HepG2 (cell line): ENCODE measurements around the gene KCNQ2. TPM values are rescaled to one million over a fixed set of nuclear protein-coding genes. Genes with fewer than 3 reads are reported as not detected.

Source experiments
- ATAC-seq: fragments of 200-7000 bp; cut with Tn5 transposase; 3 replicates; pipeline ENCODE4 v1.9.1; 2020; ENCODE audit warnings: mild to moderate bottlenecking, moderate library complexity
- BruUV-seq: library from RNA; stranded (reverse); fragments of 400-500 nt; replicated peaks from 2 replicates; lab custom pipeline; 2021; lab: Mats Ljungman, UMichigan
- CTCF ChIA-PET: fragments of 300-600 bp; formaldehyde crosslinking; extraction: SDS; loops from one replicate; lab custom pipeline; 2021; ENCODE audit warnings: low total read pairs, inconsistent platforms, low intra/inter-chr PET ratio; lab: Yijun Ruan, JAX
- POLR2A ChIA-PET: fragments of 350-600 bp; sonication (Branson Sonifier 250); formaldehyde crosslinking; loops from one replicate; lab custom pipeline; 2020; ENCODE audit warnings: antibody characterized with exemption, inconsistent platforms; lab: Yijun Ruan, JAX
- DNase-seq: peaks from one replicate; pipeline ENCODE4 v3.0.0-alpha.2; 2015; ENCODE audit warnings: low spot score
- FAIRE-seq: peaks from 3 replicates; lab custom pipeline; 2011; peaks lifted over from hg19 to GRCh38; lab: Jason Lieb, UNC
- H2AFZ ChIP-seq: one replicate; pipeline ENCODE4 v1.6.1; 2011; ENCODE audit warnings: low read length, inconsistent platforms
- H3K27ac ChIP-seq: fragments of 300-600 bp; 3 replicates; pipeline ENCODE4 v1.8.0; 2011; ENCODE audit warnings: mixed run types, mild to moderate bottlenecking, mixed read lengths, low read length, inconsistent platforms; ENCODE audit not compliant: insufficient read depth; ENCODE audit errors: extremely low read length
- H3K27me3 ChIP-seq, 2 experiments: fragments of 200-600 bp in 1 of 2; 2 replicates in 1 of 2; 3 replicates in 1 of 2; pipeline versions ENCODE4 v1.6.0 to v1.8.0; 2011; ENCODE audit warnings: low read length in 2 of 2, mild to moderate bottlenecking in 2 of 2, moderate library complexity in 2 of 2, inconsistent platforms in 1 of 2; ENCODE audit not compliant: insufficient read depth in 2 of 2, control insufficient read depth in 1 of 2
- H3K36me3 ChIP-seq, 2 experiments: fragments of 200-600 bp in 1 of 2; replicated peaks in 1 of 2; 2 replicates in 1 of 2; 3 replicates in 1 of 2; pipeline versions ENCODE4 v1.5.1 to v1.8.0; 2011; ENCODE audit warnings: low read length in 2 of 2, inconsistent platforms in 1 of 2; ENCODE audit not compliant: insufficient read depth in 2 of 2, control insufficient read depth in 1 of 2
- H3K4me1 ChIP-seq: 2 replicates; pipeline ENCODE4 v1.5.1; 2012; ENCODE audit warnings: low read length, inconsistent platforms; ENCODE audit not compliant: insufficient read depth
- H3K4me2 ChIP-seq: 2 replicates; pipeline ENCODE4 v1.6.0; 2011; ENCODE audit warnings: low read depth, low read length, inconsistent platforms
- H3K4me3 ChIP-seq, 3 experiments: fragments of 200-600 bp in 1 of 3; sonication (generic), shearing (Covaris generic) in 1 of 3; replicated peaks in 1 of 3; 2 replicates each; pipeline ENCODE4 v1.5.1; 2011 to 2016; ENCODE audit warnings: low read length in 3 of 3, inconsistent platforms in 2 of 3, low read depth in 2 of 3, mild to moderate bottlenecking in 2 of 3, control low read depth in 1 of 3, mixed read lengths in 1 of 3; ENCODE audit not compliant: insufficient read depth in 1 of 3
- H3K79me2 ChIP-seq: one replicate; pipeline ENCODE4 v1.6.1; 2011; ENCODE audit warnings: low read length, inconsistent platforms; ENCODE audit not compliant: insufficient read depth
- H3K9ac ChIP-seq: 2 replicates; pipeline ENCODE4 v1.6.0; 2011; ENCODE audit warnings: mild to moderate bottlenecking, low read depth, low read length, inconsistent platforms; ENCODE audit not compliant: insufficient read depth
- H3K9me3 ChIP-seq: 2 replicates; pipeline ENCODE4 v1.5.1; 2012; ENCODE audit warnings: mild to moderate bottlenecking, low read length
- H4K20me1 ChIP-seq: 2 replicates; pipeline ENCODE4 v1.6.0; 2011; ENCODE audit warnings: inconsistent platforms, mild to moderate bottlenecking, low read length, moderate library complexity; ENCODE audit not compliant: insufficient read depth
- BCL6 ChIP-seq: IDR thresholded peaks from 2 replicates; pipeline ENCODE4 v1.6.1; 2016; ENCODE audit warnings: missing genetic modification reagents, missing compliant biosample characterization
- MAFK ChIP-seq, 2 experiments: IDR thresholded peaks in 1 of 2; conservative IDR thresholded peaks in 1 of 2; 2 replicates each; pipeline ENCODE4 v1.6.1; 2011; ENCODE audit warnings: improper control_type of control experiment in 2 of 2, low read length in 2 of 2
- NFE2L1 ChIP-seq: sonication (generic); formaldehyde crosslinking; IDR thresholded peaks from 2 replicates; pipeline ENCODE4 v1.4.0; 2020; ENCODE audit warnings: missing genetic modification reagents, mild to moderate bottlenecking, borderline replicate concordance
- PAXIP1 ChIP-seq: sonication (generic); formaldehyde crosslinking; conservative IDR thresholded peaks from 2 replicates; pipeline ENCODE4 v1.4.0; 2020; ENCODE audit warnings: mild to moderate bottlenecking, missing genetic modification reagents, moderate library complexity
- RFX5 ChIP-seq: IDR thresholded peaks from 2 replicates; pipeline ENCODE4 v1.6.1; 2011; ENCODE audit warnings: low read depth, low read length, improper control_type of control experiment
- ZNF737 ChIP-seq: sonication (generic); formaldehyde crosslinking; IDR thresholded peaks from 2 replicates; pipeline ENCODE4 v1.5.0; 2020; ENCODE audit warnings: missing genetic modification reagents, mild to moderate bottlenecking, borderline replicate concordance
- WGBS: methylation state at CpG from one replicate; pipeline ENCODE4 v1.1.6; 2017; ENCODE audit warnings: low lambda C conversion rate; 5-methylcytosine and 5-hydroxymethylcytosine counted together
- in situ Hi-C: cut with HindIII; loops from 2 replicates; pipeline ENCODE4 v1.10.0; 2017; ENCODE audit warnings: low pct_unique_long_range_greater_than_20kb; ENCODE audit not compliant: extremely low pct_ligation_motif_present
- intact Hi-C: fragments of 100-400 bp; cut with micrococcal nuclease; formaldehyde crosslinking; loops from one replicate; pipeline ENCODE4 v1.10.0; 2022; ENCODE audit not compliant: unreplicated experiment
- polyA plus RNA-seq, 8 experiments: library from polyadenylated mRNA; depleted of rRNA in 3 of 8; stranded (reverse) in 7 of 8; unstranded in 1 of 8; fragments of >200 nt; fragmentation: Illumina TruSeq in 4 of 8; extraction: Trizol in 4 of 8; gene quantifications; 2 replicates each; pipeline versions ENCODE4 v1.2.1 to v1.2.3, GENCODE V29; 2011 to 2016; ENCODE audit warnings: low read depth in 4 of 8, missing spikeins in 1 of 8, mixed read lengths in 1 of 8; ENCODE audit not compliant: insufficient read depth in 1 of 8
- total RNA-seq, 5 experiments: library from RNA; depleted of rRNA; stranded (reverse); fragments of >200 nt; fragmentation: Illumina TruSeq; extraction: Trizol; gene quantifications; 2 replicates each; pipeline ENCODE4 v1.2.3, GENCODE V29; 2016; ENCODE audit warnings: low read depth in 1 of 5

Gene KCNQ2
- total and polyA plus RNA-seq, 2 of the 13 experiments (the other 11 are each of a cell fraction or from before 2014, with no cell fraction given): not detected

DNA sequence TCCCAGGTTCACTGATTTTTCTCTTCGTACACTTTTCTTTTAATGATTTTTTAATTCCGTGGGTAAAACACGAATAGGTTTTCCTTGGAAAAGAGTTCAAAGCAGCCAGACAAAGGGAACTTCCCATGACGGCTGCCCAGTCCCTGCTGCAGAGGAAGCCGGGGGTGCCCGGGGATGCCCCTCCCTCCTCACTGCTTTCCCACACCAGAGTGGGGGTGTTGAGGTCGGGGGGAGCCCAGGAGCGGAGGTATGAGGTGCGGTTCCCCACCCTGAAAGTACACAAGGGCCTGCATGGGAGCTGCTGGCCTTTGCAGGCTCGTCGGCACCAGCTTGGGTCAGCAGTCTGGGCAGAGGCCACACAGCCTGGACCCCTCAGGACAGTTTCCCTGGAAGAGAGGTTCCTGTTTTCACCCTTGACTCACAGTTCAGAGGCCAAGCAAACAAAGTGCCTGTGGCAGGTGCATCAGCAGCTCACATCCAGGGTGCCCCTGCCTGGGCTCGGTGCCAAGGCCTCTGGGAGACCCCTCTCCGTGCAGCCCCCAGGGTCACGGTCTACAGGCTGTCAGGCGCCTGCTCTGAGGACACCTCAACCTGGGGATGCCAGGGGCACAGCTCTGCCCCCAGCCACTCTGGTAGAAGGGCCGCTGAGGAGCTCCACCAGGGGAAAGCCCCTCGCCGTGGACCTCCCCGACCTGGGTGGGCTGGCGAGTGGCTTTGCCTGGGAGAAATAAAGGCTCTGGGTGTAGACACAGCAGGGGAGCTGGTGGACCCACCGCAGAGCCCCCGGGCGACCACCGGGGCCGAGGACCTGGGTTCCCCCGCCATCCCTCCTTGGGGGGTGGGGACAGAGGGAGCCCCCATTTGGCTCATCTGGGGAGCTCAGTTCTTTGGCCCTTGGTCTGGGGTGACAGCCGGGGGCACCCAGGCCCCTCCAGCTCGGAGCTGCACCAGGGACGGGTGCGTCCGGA, 95.9 kb downstream of the KCNQ2 start (continued):
- no peak for TF ChIP-seq RFX5
- TF ChIP-seq BCL6: 0 out of 2 replicates have a peak, but pooled peaks have one; percentile 20
- TF ChIP-seq MAFK (conservative IDR thresholded peaks at IDR 0.05 in 1 of 2, IDR thresholded peaks at IDR 0.05 in 1 of 2; ENCODE audit: low read length in 2 of 2): no peak

DNA sequence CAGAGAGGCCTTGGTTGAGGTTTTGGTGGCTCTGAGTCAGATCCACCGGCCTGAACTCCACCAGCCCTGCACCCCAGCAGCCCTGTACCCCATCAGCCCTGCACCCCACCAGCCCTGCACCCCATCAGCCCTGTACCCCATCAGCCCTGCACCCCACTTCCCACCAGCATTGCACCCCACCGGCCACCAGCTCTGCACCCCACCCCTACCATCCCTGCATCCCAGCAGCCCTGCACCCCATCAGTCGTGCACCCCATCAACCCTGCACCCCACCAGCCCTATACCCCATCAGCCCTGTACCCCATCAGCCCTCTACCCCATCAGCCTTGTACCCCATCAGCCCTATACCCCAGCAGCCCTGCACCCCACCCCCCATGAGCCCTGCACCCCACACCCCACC, 97.0 kb downstream of the KCNQ2 start:
- Histone ChIP-seq H3K27ac (no peak overlapping the region), H3K27me3 (peaks cover 9 to 49% of the 10 kb centered on the region in 2 experiments; a peak in 4 of 5 replicates), H3K4me1 (peaks cover 39% of the 10 kb centered on the region), H2AFZ (no peak overlapping the region), H3K9me3 (no peaks in the 10 kb centered on the region), H3K4me2 (no peak overlapping the region), H3K4me3 (no peak overlapping the region), H3K79me2 (no peaks in the 10 kb centered on the region), H4K20me1 (no peaks in the 10 kb centered on the region; the same call in 1 of the 2 replicates), H3K36me3 (no peaks in the 10 kb centered on the region), H3K9ac (no peak overlapping the region)
- no peak for TF ChIP-seq ZNF737 (CRISPR knock-in tag)
- TF ChIP-seq NFE2L1 (CRISPR knock-in tag): no peak
- no peak for TF ChIP-seq PAXIP1 (CRISPR knock-in tag)
- in situ Hi-C loops: no loop called here
- 56% methylated on average over 3 of the region's 3 CpGs for WGBS
- DNase-seq (no peak), ATAC-seq (no peak), FAIRE-seq (no peak)
- no TSS peak for BruUV-seq
- POLR2A ChIA-PET: no interaction called here
- CTCF ChIA-PET: no interaction called here
- intact Hi-C loops: no loop called here
